Caco-2 (cell line): ENCODE results near the gene DCPS. TPM values are rescaled to one million over a fixed set of nuclear protein-coding genes. Genes with fewer than 3 reads are reported as not detected.

Experiments
- BruUV-seq: library from RNA; stranded (reverse); fragments of 400-500 nt; replicated peaks from 2 replicates; lab custom pipeline; 2021; lab: Mats Ljungman, UMichigan
- CTCF ChIA-PET: fragments of 300-600 bp; sonication (Branson Sonifier 250); formaldehyde crosslinking; loops from one replicate; lab custom pipeline; 2022; ENCODE audit warnings: antibody characterized with exemption; lab: Charles Lee
- POLR2A ChIA-PET: fragments of 300-600 bp; sonication (Branson Sonifier 250); formaldehyde crosslinking; loops from one replicate; lab custom pipeline; 2022; ENCODE audit warnings: antibody characterized with exemption; lab: Charles Lee
- DNase-seq, 2 experiments: peaks; one replicate each; pipeline versions ENCODE4 v3.0.0 to v3.0.0-alpha.2; 2020 to 2022
- H3K27me3 ChIP-seq: replicated peaks from 2 replicates; pipeline ENCODE4 v1.6.0; 2011; ENCODE audit warnings: low read length; ENCODE audit not compliant: control insufficient read depth, insufficient read depth
- H3K36me3 ChIP-seq: 2 replicates; pipeline ENCODE4 v1.5.1; 2011; ENCODE audit warnings: low read length; ENCODE audit not compliant: control insufficient read depth, insufficient read depth
- H3K4me1 ChIP-seq: fragments of 250-450 bp; sonication (Bioruptor Pico); 2 replicates; pipeline ENCODE4 v1.5.1; 2020; ENCODE audit warnings: mild to moderate bottlenecking
- H3K4me3 ChIP-seq: 2 replicates; pipeline ENCODE4 v1.5.1; 2011; ENCODE audit warnings: low read depth, mild to moderate bottlenecking, control low read depth, low read length
- H3K9me3 ChIP-seq: fragments of 250-450 bp; sonication (Bioruptor Pico); 2 replicates; pipeline ENCODE4 v1.5.1; 2020; ENCODE audit warnings: mild to moderate bottlenecking, moderate library complexity
- H3K27ac Mint-ChIP-seq: one replicate; pipeline ENCODE4 v1.8.0; 2022; ENCODE audit warnings: mixed read lengths; ENCODE audit not compliant: unreplicated experiment
- H3K27me3 Mint-ChIP-seq: one replicate; pipeline ENCODE4 v1.8.0; 2022; ENCODE audit warnings: mixed read lengths; ENCODE audit not compliant: insufficient read depth, unreplicated experiment
- H3K36me3 Mint-ChIP-seq: one replicate; pipeline ENCODE4 v1.8.0; 2022; ENCODE audit warnings: mild to moderate bottlenecking, mixed read lengths; ENCODE audit not compliant: insufficient read depth, unreplicated experiment
- H3K4me1 Mint-ChIP-seq: one replicate; pipeline ENCODE4 v1.8.0; 2022; ENCODE audit warnings: low read depth, mixed read lengths; ENCODE audit not compliant: unreplicated experiment
- H3K4me3 Mint-ChIP-seq: one replicate; pipeline ENCODE4 v1.8.0; 2022; ENCODE audit warnings: mild to moderate bottlenecking, moderate library complexity, mixed read lengths; ENCODE audit not compliant: unreplicated experiment
- H3K9me3 Mint-ChIP-seq: one replicate; pipeline ENCODE4 v1.8.0; 2022; ENCODE audit warnings: mixed read lengths; ENCODE audit not compliant: unreplicated experiment
- CTCF ChIP-seq, 2 experiments: fragments of 200-600 bp in 1 of 2; IDR thresholded peaks; 1 replicate in 1 of 2; 2 replicates in 1 of 2; pipeline versions ENCODE4 v1.5.1 to v1.8.0; 2011 to 2022; ENCODE audit warnings: antibody characterized with exemption in 1 of 2, control low read depth in 1 of 2, inconsistent platforms in 1 of 2, low read depth in 1 of 2, low read length in 1 of 2, mild to moderate bottlenecking in 1 of 2, moderate library complexity in 1 of 2; ENCODE audit not compliant: insufficient read depth in 1 of 2, severe bottlenecking in 1 of 2, unreplicated experiment in 1 of 2
- intact Hi-C: fragments of 100-400 bp; cut with micrococcal nuclease; formaldehyde crosslinking; loops from one replicate; pipeline ENCODE4 v1.10.0; 2022; ENCODE audit not compliant: unreplicated experiment
- total RNA-seq: library from RNA; stranded (reverse); gene quantifications from 2 replicates; pipeline ENCODE4 v1.2.3, GENCODE V29; 2022

DCPS gene
- total RNA-seq, 1 experiment from 2014 or later, result 40.4 TPM

- H3K9me3 ChIP-seq, result no peaks in the 10 kb centered on the region
- H3K4me3 Mint-ChIP-seq, result no peak overlapping the region
- peak overlapping the region; percentile 0 for H3K27ac Mint-ChIP-seq
- H3K9me3 Mint-ChIP-seq, result no peaks in the 10 kb centered on the region
- CTCF ChIA-PET, result no interaction called here
- no peaks in the 10 kb centered on the region for H3K27me3 ChIP-seq
- peaks cover 5% of the 10 kb centered on the region for H3K36me3 Mint-ChIP-seq
- peaks cover 18% of the 10 kb centered on the region for H3K4me1 Mint-ChIP-seq
- DNase-seq, result no peak
- peaks cover 18% of the 10 kb centered on the region for H3K4me1 ChIP-seq
- intact Hi-C loops, result no loop called here
- POLR2A ChIA-PET, result no interaction called here
- no TSS peak for BruUV-seq
- TF ChIP-seq CTCF (IDR thresholded peaks at IDR 0.05; ENCODE audit: insufficient read depth in 1 of 2, low read depth in 1 of 2, low read length in 1 of 2, severe bottlenecking in 1 of 2, unreplicated experiment in 1 of 2), result no peak
- no peaks in the 10 kb centered on the region for H3K36me3 ChIP-seq
- no peaks in the 10 kb centered on the region for H3K27me3 Mint-ChIP-seq
- no peak overlapping the region for H3K4me3 ChIP-seq
Measured at GRCh38 chr11:126352163-126352562, 48.3 kb downstream of the DCPS start.

GRCh38 chr11:126352934-126353801 is 49.3 kb downstream of the DCPS start:
- peaks cover 18% of the 10 kb centered on the region for H3K4me1 ChIP-seq
- Mint-ChIP-seq H3K4me1 (peaks cover 18% of the 10 kb centered on the region), H3K4me3 (no peak overlapping the region), H3K36me3 (peaks cover 5% of the 10 kb centered on the region), H3K9me3 (no peaks in the 10 kb centered on the region), H3K27me3 (no peaks in the 10 kb centered on the region), H3K27ac (peak overlapping the region; percentile 0)
- POLR2A ChIA-PET, result interaction anchor here (0.7 kb wide), 1 partner anchor 347 kb away, joined by 4 read pairs; no protein-coding TSS in a partner anchor
- H3K36me3 ChIP-seq, result no peaks in the 10 kb centered on the region
- intact Hi-C loops, result no loop called here
- CTCF ChIA-PET, result no interaction called here
- no peak for DNase-seq
- no peaks in the 10 kb centered on the region for H3K9me3 ChIP-seq
- no peak overlapping the region for H3K4me3 ChIP-seq
- no peaks in the 10 kb centered on the region for H3K27me3 ChIP-seq
- no peak for TF ChIP-seq CTCF (IDR thresholded peaks at IDR 0.05; ENCODE audit: insufficient read depth in 1 of 2, low read depth in 1 of 2, low read length in 1 of 2, severe bottlenecking in 1 of 2, unreplicated experiment in 1 of 2)
- BruUV-seq, result no TSS peak

- Mint-ChIP-seq H3K27me3 (no peaks in the 10 kb centered on the region), H3K36me3 (peaks cover 5% of the 10 kb centered on the region)
- CTCF ChIA-PET, result interaction anchor here (0.6 to 1.6 kb wide), 4 partner anchors 44 to 126 kb away, joined by 3 to 9 read pairs (median 5); partner anchors contain the start of gene DCPS
Measured at GRCh38 chr11:126354631-126355323, 50.9 kb downstream of the DCPS start.

More at GRCh38 chr11:126354631-126355323, 50.9 kb downstream of the DCPS start:
- POLR2A ChIA-PET, result interaction anchor here (1.0 to 1.7 kb wide), 2 partner anchors 51 to 62 kb away, joined by 7 to 9 read pairs; partner anchors contain the start of gene DCPS
- no peaks in the 10 kb centered on the region for H3K9me3 Mint-ChIP-seq
- Histone ChIP-seq H3K9me3 (no peaks in the 10 kb centered on the region), H3K27me3 (no peaks in the 10 kb centered on the region), H3K36me3 (no peaks in the 10 kb centered on the region), H3K4me1 (peaks cover 22% of the 10 kb centered on the region), H3K4me3 (peak overlapping the region; percentile 82)
- peak overlapping the region; percentile 65 for H3K27ac Mint-ChIP-seq
- DNase-seq, result no peak
- no peak for TF ChIP-seq CTCF (IDR thresholded peaks at IDR 0.05; ENCODE audit: insufficient read depth in 1 of 2, low read depth in 1 of 2, low read length in 1 of 2, severe bottlenecking in 1 of 2, unreplicated experiment in 1 of 2)
- H3K4me3 Mint-ChIP-seq, result peak overlapping the region; percentile 93
- intact Hi-C loops, result loop anchor here (2.0 kb wide), 1 partner anchor 44 kb away; no protein-coding TSS in a partner anchor
- TSS peak; percentile 59 for BruUV-seq
- peaks cover 18% of the 10 kb centered on the region for H3K4me1 Mint-ChIP-seq
